ENCODE data around the gene S100A14.

S100A14 gene

DNA sequence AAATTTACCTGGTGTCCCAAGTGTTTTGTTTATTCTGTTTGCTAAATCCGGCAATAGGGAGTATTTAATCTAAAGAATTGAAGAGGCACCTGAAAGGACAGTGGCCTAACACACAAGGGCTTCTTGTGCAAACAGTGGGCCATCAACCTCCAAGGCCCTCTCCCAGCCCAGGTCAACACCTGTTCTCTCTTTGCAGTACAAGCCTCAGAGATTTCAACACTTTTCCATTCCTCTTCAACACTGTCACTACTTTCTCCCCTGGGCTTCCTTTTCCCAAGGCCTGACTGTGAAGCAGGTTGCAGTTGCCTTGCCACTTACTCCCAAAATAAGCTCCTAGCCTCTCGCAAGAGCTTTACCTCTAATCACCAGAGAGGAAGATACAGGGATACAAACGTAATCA lies 39.2 kb upstream of the S100A14 start:
- TF ChIP-seq, protein P1, sequence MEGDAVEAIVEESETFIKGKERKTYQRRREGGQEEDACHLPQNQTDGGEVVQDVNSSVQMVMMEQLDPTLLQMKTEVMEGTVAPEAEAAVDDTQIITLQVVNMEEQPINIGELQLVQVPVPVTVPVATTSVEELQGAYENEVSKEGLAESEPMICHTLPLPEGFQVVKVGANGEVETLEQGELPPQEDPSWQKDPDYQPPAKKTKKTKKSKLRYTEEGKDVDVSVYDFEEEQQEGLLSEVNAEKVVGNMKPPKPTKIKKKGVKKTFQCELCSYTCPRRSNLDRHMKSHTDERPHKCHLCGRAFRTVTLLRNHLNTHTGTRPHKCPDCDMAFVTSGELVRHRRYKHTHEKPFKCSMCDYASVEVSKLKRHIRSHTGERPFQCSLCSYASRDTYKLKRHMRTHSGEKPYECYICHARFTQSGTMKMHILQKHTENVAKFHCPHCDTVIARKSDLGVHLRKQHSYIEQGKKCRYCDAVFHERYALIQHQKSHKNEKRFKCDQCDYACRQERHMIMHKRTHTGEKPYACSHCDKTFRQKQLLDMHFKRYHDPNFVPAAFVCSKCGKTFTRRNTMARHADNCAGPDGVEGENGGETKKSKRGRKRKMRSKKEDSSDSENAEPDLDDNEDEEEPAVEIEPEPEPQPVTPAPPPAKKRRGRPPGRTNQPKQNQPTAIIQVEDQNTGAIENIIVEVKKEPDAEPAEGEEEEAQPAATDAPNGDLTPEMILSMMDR (IDR thresholded peaks at IDR 0.05; ENCODE audit: extremely low read depth, missing control alignments) = no peak
- DNase-seq (ENCODE audit: low spot score) = no peak

GRCh38 chr1:153652805-153653500 lies 36.8 kb upstream of the S100A14 start:
- no peak for DNase-seq (ENCODE audit: low spot score)
- TF ChIP-seq, protein P1 (IDR thresholded peaks at IDR 0.05; ENCODE audit: extremely low read depth, missing control alignments) = no peak

DNA sequence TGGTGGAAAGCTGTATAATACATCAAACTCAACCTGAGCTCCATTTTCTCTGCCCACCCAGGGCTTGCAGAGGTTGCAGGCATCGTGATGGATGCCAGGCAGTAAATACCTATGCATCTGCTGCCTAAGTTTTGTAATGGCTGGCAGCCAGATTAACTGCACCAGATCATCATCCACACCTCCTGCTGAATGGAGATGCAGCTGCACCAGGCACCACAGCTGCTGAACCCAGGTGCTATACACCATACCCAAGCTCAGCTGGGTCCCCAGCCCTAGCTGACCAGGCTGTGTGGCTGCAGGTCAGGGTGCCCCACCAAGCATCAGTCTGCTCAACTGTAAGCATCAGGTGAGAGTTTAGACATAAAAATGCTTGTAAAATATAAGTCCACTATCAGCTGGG lies 35.6 kb upstream of the S100A14 start:
- DNase-seq (ENCODE audit: low spot score) = no peak
- TF ChIP-seq, protein P1 (IDR thresholded peaks at IDR 0.05; ENCODE audit: extremely low read depth, missing control alignments) = no peak

DNA sequence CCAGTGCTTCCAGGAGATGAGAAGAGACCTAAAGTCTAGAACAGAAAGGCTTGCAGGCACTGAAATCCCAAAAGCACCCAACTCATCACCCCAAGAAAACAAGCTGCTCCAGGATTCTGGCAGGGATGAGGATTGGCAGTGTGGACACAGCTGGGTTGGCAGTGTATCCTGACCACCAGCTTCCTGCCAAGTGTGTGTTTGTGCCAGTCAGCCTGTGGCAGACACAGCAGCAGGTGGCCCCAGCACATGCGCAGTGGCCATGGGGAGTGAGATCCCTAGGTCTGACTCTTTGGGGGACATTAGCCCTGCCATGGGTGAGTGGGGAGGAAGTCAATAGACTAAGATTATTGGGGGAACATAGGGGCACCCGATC lies 33.7 kb upstream of the S100A14 start:
- no peak for DNase-seq (ENCODE audit: low spot score)
- TF ChIP-seq, protein P1 (IDR thresholded peaks at IDR 0.05; ENCODE audit: extremely low read depth, missing control alignments) = no peak

DNA sequence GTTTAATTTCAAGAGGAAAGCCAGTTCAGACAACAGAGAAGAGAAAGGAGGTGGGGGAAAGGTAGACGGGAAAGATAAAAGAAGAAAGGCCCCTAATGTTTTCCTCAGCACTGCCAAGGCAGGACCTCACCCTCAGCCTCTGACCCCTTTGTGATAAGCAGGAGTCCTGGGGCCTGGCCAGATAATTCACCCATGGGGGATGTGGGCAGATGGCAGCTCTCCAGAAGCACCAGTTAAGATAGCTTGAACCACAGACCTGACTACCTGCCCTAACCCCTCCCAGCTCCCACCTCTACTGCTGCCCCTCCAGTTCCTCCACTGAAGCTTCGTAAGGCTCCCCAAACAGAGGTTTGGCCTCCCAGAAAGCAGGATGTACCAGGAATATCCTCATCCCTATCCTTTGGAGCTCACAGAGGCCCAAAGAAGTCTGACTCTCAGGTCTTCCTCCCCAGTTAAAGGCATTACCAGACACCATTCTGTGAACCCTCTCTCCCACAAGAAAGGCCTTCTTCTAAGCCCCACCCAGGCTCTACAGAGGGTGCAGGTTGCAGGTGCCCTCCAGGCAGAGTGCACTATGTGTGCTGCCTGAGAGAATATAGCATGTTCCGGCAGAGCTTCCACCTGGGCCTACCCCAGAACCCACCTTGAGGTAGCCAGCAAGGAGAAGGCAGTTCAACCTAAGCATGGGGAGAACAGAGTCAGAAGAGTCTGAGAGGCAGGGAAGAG lies 33.2 kb upstream of the S100A14 start:
- no peak for DNase-seq (ENCODE audit: low spot score)
- TF ChIP-seq, protein P1 (IDR thresholded peaks at IDR 0.05; ENCODE audit: extremely low read depth, missing control alignments) = no peak

DNA sequence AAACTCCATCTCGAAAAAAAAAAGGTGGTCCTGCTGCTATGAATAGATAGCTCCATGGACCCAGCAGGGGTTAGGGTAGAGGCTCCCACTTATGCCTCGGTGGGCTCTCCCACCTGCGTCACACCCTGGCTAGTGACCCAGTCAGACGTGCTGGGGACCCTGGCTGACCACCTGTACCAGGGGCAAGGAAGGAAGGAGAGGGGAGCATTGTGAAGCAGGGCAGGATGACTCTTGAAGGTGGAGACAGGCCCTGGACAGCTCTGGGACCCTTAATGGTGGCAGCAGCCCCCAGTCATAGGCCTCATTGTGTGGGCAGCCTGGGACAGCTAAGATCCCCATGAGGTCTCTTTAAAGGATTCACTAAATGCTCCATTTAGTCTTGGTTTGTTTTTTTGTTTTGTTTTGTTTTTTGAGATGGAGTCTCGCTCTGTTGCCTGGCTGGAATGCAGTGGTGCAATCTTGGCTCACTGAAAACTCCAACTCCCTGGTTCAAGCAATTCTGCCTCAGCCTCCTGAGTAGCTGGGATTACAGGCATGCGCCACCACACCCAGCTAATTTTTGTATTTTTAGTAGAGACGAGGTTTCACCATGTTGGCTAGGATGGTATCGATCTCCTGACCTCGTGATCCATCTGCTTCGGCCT lies 32.0 kb upstream of the S100A14 start:
- no peak for DNase-seq (ENCODE audit: low spot score)
- TF ChIP-seq, protein P1 (IDR thresholded peaks at IDR 0.05; ENCODE audit: extremely low read depth, missing control alignments) = no peak

DNA sequence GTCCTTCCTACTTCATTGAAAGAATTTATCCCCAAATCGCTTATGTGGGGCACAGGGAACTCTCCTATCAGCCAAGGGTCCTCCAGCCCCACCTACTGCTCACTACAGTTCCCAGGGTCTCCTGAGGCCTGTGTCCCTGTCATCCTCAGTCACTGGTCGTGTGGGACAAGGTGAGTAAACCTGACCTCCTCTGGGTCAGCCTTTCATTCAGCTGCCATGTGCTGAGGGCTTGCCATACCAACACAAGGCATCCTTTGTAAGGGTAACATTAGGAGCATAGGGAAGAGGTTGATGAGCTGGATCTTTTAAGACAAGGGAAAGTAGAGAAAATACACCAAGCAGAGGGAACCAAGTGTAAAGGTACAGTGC lies 31.2 kb upstream of the S100A14 start:
- DNase-seq (ENCODE audit: low spot score) = no peak
- TF ChIP-seq, protein P1 (IDR thresholded peaks at IDR 0.05; ENCODE audit: extremely low read depth, missing control alignments) = no peak
